GM21447 (cell line): Measurements from ENCODE around the gene TLE7.

Source experiments
- ATAC-seq: cut with Tn5 transposase; IDR thresholded peaks from one replicate; pipeline ENCODE4 v1.9.1; 2021; ENCODE audit not compliant: unreplicated experiment

TLE7 gene

GRCh38 chr16:71442051-71442440, at the start of gene TLE7:
Gene TLE7, minus strand, starts transcription at chr16:71442054. Its CDS starts 8,730 bp downstream, at chr16:71433324.
- no peak for ATAC-seq

GRCh38 chr16:71491054-71491453, 49.2 kb upstream of the TLE7 start:
- ATAC-seq: no peak

- no peak for ATAC-seq
Observed at GRCh38 chr16:71490361-71490760, 48.5 kb upstream of the TLE7 start.

GRCh38 chr16:71489122-71489521, 47.3 kb upstream of the TLE7 start, which contains the start of gene ZNF19:
Gene ZNF19, minus strand, starts transcription at chr16:71489324. Its CDS starts 7,210 bp downstream, at chr16:71482114.
- ATAC-seq: no peak

- ATAC-seq: peak; percentile 86
Observed at GRCh38 chr16:71484006-71484893, 42.4 kb upstream of the TLE7 start.

GRCh38 chr16:71482569-71482968, 40.7 kb upstream of the TLE7 start:
- ATAC-seq: no peak

- ATAC-seq: no peak
Observed at GRCh38 chr16:71480956-71481355, 39.1 kb upstream of the TLE7 start.

GRCh38 chr16:71479420-71479819, 37.6 kb upstream of the TLE7 start:
- ATAC-seq: no peak

GRCh38 chr16:71476457-71477124, 34.7 kb upstream of the TLE7 start:
- no peak for ATAC-seq

- no peak for ATAC-seq
Observed at GRCh38 chr16:71474864-71475263, 33.0 kb upstream of the TLE7 start.

- ATAC-seq: no peak
Observed at GRCh38 chr16:71473891-71474290, 32.0 kb upstream of the TLE7 start.

- ATAC-seq: no peak
Observed at GRCh38 chr16:71472931-71473330, 31.1 kb upstream of the TLE7 start.

GRCh38 chr16:71472051-71472450, 30.2 kb upstream of the TLE7 start:
- no peak for ATAC-seq

- ATAC-seq: no peak
Observed at GRCh38 chr16:71467810-71468209, 26.0 kb upstream of the TLE7 start.

- no peak for ATAC-seq
Observed at GRCh38 chr16:71464231-71464630, 22.4 kb upstream of the TLE7 start.

- peak; percentile 95 for ATAC-seq
Observed at GRCh38 chr16:71461686-71462648, 20.1 kb upstream of the TLE7 start, which contains the start of gene ZNF23. Gene ZNF23, minus strand, starts transcription at chr16:71462247. Its CDS starts 5,451 bp downstream, at chr16:71456796.

- ATAC-seq: no peak
Observed at GRCh38 chr16:71460941-71461340, 19.1 kb upstream of the TLE7 start.

- ATAC-seq: no peak
Observed at GRCh38 chr16:71460236-71460635, 18.4 kb upstream of the TLE7 start.

GRCh38 chr16:71459510-71459909, 17.7 kb upstream of the TLE7 start:
- ATAC-seq: no peak

GRCh38 chr16:71456801-71457200, 14.9 kb upstream of the TLE7 start:
- no peak for ATAC-seq

GRCh38 chr16:71453036-71453435, 11.2 kb upstream of the TLE7 start:
- no peak for ATAC-seq
